ENCODE data around the gene CBLC. TPM values are rescaled to one million over a fixed set of nuclear protein-coding genes. Genes with fewer than 3 reads are reported as not detected.

Gene CBLC
- total and polyA plus RNA-seq, 2 donors from 2014 or later: 8.2 to 11.5 TPM

GRCh38 chr19:44822177-44822576 is 44.5 kb downstream of the CBLC start:
- no peak for DNase-seq
- TF ChIP-seq CTCF (IDR thresholded peaks at IDR 0.05; ENCODE audit: borderline replicate concordance, extremely low read depth, insufficient read depth): no peak
- Histone ChIP-seq H3K36me3 (ENCODE audit: control insufficient read depth in 2 of 3, insufficient read depth in 3 of 3, low read length in 3 of 3) (peaks cover 0 to 6% (median 0%) of the 10 kb centered on the region in 3 donors), H3K4me1 (ENCODE audit: control insufficient read depth in 2 of 3, insufficient read depth in 2 of 3, low read depth in 1 of 3, low read length in 3 of 3) (peaks cover 0 to 10% (median 0%) of the 10 kb centered on the region in 3 donors), H3K27ac (ENCODE audit: low read depth in 2 of 2, low read length in 2 of 2) (peak overlapping the region in 1 of 2 donors; percentile 28), H3K9me3 (ENCODE audit: control insufficient read depth in 2 of 3, insufficient read depth in 1 of 3, low read length in 3 of 3) (no peaks in the 10 kb centered on the region), H3K4me3 (ENCODE audit: low read length in 3 of 3) (no peak overlapping the region), H3K9ac (ENCODE audit: low read length in 3 of 3) (no peak overlapping the region), H3K27me3 (ENCODE audit: control insufficient read depth, insufficient read depth, low read length) (no peaks in the 10 kb centered on the region)
- no peak for FAIRE-seq
- intact Hi-C loops (cut with DNase I): no loop called here

- Histone ChIP-seq H3K27me3 (ENCODE audit: control insufficient read depth, insufficient read depth, low read length) (no peaks in the 10 kb centered on the region), H3K4me3 (ENCODE audit: low read length in 3 of 3) (no peak overlapping the region), H3K9me3 (ENCODE audit: control insufficient read depth in 2 of 3, insufficient read depth in 1 of 3, low read length in 3 of 3) (no peaks in the 10 kb centered on the region), H3K4me1 (ENCODE audit: control insufficient read depth in 2 of 3, insufficient read depth in 2 of 3, low read depth in 1 of 3, low read length in 3 of 3) (peaks cover 0 to 10% (median 0%) of the 10 kb centered on the region in 3 donors), H3K36me3 (ENCODE audit: control insufficient read depth in 2 of 3, insufficient read depth in 3 of 3, low read length in 3 of 3) (peaks cover 0 to 6% (median 0%) of the 10 kb centered on the region in 3 donors), H3K27ac (ENCODE audit: low read depth in 2 of 2, low read length in 2 of 2) (no peak overlapping the region), H3K9ac (ENCODE audit: low read length in 3 of 3) (no peak overlapping the region)
- DNase-seq: no peak
- intact Hi-C loops (cut with DNase I): no loop called here
- TF ChIP-seq CTCF (IDR thresholded peaks at IDR 0.05; ENCODE audit: borderline replicate concordance, extremely low read depth, insufficient read depth): no peak
- no peak for FAIRE-seq
Observed at GRCh38 chr19:44822670-44823372, 45.1 kb downstream of the CBLC start.

GRCh38 chr19:44823373-44823698 is 45.6 kb downstream of the CBLC start:
- intact Hi-C loops (cut with DNase I): no loop called here
- Histone ChIP-seq H3K36me3 (ENCODE audit: control insufficient read depth in 2 of 3, insufficient read depth in 3 of 3, low read length in 3 of 3) (peaks cover 0 to 6% (median 0%) of the 10 kb centered on the region in 3 donors), H3K4me3 (ENCODE audit: low read length in 3 of 3) (no peak overlapping the region), H3K27ac (ENCODE audit: low read depth in 2 of 2, low read length in 2 of 2) (no peak overlapping the region), H3K9me3 (ENCODE audit: control insufficient read depth in 2 of 3, insufficient read depth in 1 of 3, low read length in 3 of 3) (no peaks in the 10 kb centered on the region), H3K27me3 (ENCODE audit: control insufficient read depth, insufficient read depth, low read length) (no peaks in the 10 kb centered on the region), H3K9ac (ENCODE audit: low read length in 3 of 3) (no peak overlapping the region), H3K4me1 (ENCODE audit: control insufficient read depth in 2 of 3, insufficient read depth in 2 of 3, low read depth in 1 of 3, low read length in 3 of 3) (peaks cover 0 to 7% (median 0%) of the 10 kb centered on the region in 3 donors)
- no peak for TF ChIP-seq CTCF (IDR thresholded peaks at IDR 0.05; ENCODE audit: borderline replicate concordance, extremely low read depth, insufficient read depth)
- DNase-seq (no peak), FAIRE-seq (no peak)
